Spinal cord (tissue), 10 donors: ENCODE results near the gene ERBB4. TPM values are rescaled to one million over a fixed set of nuclear protein-coding genes. Genes with fewer than 3 reads are reported as not detected.

Experiments
- DNase-seq, 6 donors: peaks; one replicate each; pipeline versions ENCODE4 v3.0.0 to v3.0.0-alpha.2; 2013 to 2015; ENCODE audit warnings: low spot score in 6 of 6, low read depth in 4 of 6
- H3K27ac ChIP-seq: one replicate; pipeline ENCODE4 v1.5.1; 2013; ENCODE audit warnings: low read depth, low read length, control low read depth
- H3K27me3 ChIP-seq: one replicate; pipeline ENCODE4 v1.6.1; 2013; ENCODE audit warnings: low read length; ENCODE audit not compliant: control insufficient read depth, insufficient read depth
- H3K36me3 ChIP-seq: one replicate; pipeline ENCODE4 v1.6.1; 2013; ENCODE audit warnings: low read length; ENCODE audit not compliant: control insufficient read depth, insufficient read depth
- H3K4me1 ChIP-seq: one replicate; pipeline ENCODE4 v1.6.1; 2013; ENCODE audit warnings: low read length; ENCODE audit not compliant: control insufficient read depth, insufficient read depth
- H3K4me3 ChIP-seq: one replicate; pipeline ENCODE4 v1.5.1; 2013; ENCODE audit warnings: low read depth, low read length, control low read depth
- H3K9me3 ChIP-seq: one replicate; pipeline ENCODE4 v1.6.1; 2013; ENCODE audit warnings: low read length; ENCODE audit not compliant: control insufficient read depth, insufficient read depth
- WGBS: methylation state at CpG from one replicate; pipeline ENCODE4 v1.1.5; 2013; ENCODE audit warnings: missing lambda C conversion rate; ENCODE audit not compliant: insufficient coverage; 5-methylcytosine and 5-hydroxymethylcytosine counted together
- polyA plus RNA-seq, 2 donors: library from polyadenylated mRNA; unstranded; fragments of 120-200 nt; gene quantifications; one replicate each; pipeline ENCODE4 v1.2.1, GENCODE V29; 2013; ENCODE audit not compliant: insufficient read length in 2 of 2
- total RNA-seq, 2 donors: library from RNA; depleted of rRNA in 1 of 2; stranded (reverse); fragments of 120-200 nt in 1 of 2; fragments of >200 nt in 1 of 2; gene quantifications; one replicate each; pipeline versions ENCODE4 v1.2.3 to v1.2.4, GENCODE V29; 2013 to 2014
- donor health status: healthy.

ERBB4 gene
- total and polyA plus RNA-seq, 4 donors: 14.4 to 41.7 (median 20.8) TPM

DNA sequence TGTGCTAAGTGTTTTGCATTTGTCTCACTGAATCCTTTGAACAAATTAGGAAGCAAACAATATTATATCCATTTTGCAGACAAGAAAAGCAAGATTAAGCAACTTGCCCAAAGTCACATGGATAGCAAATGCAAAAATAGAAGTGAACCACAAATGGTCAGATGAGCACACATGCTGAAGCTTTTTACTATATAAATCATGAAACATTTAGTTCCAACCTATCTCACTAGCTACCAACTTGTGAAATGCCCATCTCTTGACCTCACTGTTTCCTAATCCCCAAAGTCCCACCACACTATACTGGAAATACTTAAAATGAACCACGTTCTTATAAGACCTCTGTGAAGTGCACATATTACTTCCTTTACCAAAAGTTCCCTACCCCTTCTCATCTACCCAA, 380.5 kb downstream of the ERBB4 start:
- H3K27me3 ChIP-seq: no peaks in the 10 kb centered on the region
- 100% methylated on average over 1 of the region's 1 CpG for WGBS
- H3K36me3 ChIP-seq: no peaks in the 10 kb centered on the region
- H3K4me3 ChIP-seq: no peak overlapping the region
- no peak overlapping the region for H3K27ac ChIP-seq
- no peaks in the 10 kb centered on the region for H3K4me1 ChIP-seq
- no peak for DNase-seq
- no peaks in the 10 kb centered on the region for H3K9me3 ChIP-seq

DNA sequence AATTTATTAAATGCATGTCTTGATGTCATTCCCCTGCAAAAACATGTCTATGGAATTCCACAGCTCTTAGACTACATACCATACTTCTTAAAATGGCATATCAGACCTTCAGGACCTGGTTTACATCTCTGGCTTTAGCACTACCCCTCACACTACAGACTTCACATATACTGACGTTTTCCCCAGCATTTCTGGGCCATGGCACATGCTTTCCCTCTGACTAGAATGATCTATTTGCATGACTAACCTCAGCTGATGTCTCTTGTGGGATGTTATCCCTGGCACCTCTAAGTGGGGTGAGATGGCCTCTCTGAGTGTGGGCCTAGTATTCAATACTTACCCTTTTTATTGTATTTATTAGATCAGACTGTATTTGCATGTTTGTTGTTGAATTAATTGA, 381.6 kb downstream of the ERBB4 start:
- H3K27me3 ChIP-seq: no peaks in the 10 kb centered on the region
- H3K9me3 ChIP-seq: no peaks in the 10 kb centered on the region
- H3K4me3 ChIP-seq: no peak overlapping the region
- no peaks in the 10 kb centered on the region for H3K36me3 ChIP-seq
- no CpG with 5 or more reads among the region's 1 CpG for WGBS
- no peaks in the 10 kb centered on the region for H3K4me1 ChIP-seq
- H3K27ac ChIP-seq: no peak overlapping the region
- no peak for DNase-seq

DNA sequence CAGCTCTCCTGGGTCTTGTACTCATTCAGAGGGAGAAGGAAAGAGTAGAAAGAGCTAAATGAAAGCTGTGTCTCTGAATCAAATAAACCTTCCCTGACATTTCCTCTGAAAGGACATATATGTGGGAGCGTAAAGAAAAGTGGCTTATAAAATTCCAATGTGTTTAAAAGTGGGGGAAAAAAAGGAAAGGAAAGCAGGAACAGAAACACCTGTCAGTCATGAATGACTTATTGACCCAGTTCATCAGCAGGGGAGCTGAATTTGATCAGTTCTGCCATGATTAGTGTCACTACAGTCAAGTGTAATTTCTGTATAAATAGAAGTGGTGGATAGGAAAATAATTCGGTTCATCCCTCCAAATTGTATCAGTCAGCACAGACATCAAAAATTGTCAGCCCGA, 382.5 kb downstream of the ERBB4 start:
- 67% methylated on average over 1 of the region's 3 CpGs for WGBS

DNA sequence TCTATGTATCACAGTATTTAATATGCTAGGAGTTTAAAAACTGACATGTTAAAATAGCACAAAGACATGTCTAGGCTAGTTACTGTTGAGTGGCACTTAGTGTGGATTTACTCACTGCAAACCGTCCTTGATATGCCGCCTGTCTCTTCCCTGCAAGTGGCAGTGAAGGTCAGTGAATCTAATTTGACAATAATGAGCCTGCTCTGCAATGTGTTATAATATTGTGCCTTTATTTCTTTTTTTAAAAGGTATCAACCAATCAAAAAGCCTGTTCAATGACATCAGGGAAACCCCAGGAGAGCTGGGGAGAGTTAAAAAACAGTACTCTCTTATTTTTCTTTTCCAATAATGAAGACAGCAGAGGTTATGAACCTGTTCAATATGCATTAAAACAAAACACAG, 384.1 kb downstream of the ERBB4 start:
- WGBS: no CpG with 5 or more reads among the region's 2 CpGs
- Histone ChIP-seq H3K27ac (no peak overlapping the region), H3K9me3 (no peaks in the 10 kb centered on the region), H3K27me3 (no peaks in the 10 kb centered on the region), H3K36me3 (no peaks in the 10 kb centered on the region), H3K4me1 (no peaks in the 10 kb centered on the region), H3K4me3 (no peak overlapping the region)
- peak in 1 of 6 donors; percentile 56 for DNase-seq

More for the DNA sequence above, 382.5 kb downstream of the ERBB4 start:
- Histone ChIP-seq H3K27me3 (no peaks in the 10 kb centered on the region), H3K27ac (no peak overlapping the region), H3K36me3 (no peaks in the 10 kb centered on the region), H3K9me3 (no peaks in the 10 kb centered on the region), H3K4me3 (no peak overlapping the region), H3K4me1 (no peaks in the 10 kb centered on the region)
- no peak for DNase-seq

DNA sequence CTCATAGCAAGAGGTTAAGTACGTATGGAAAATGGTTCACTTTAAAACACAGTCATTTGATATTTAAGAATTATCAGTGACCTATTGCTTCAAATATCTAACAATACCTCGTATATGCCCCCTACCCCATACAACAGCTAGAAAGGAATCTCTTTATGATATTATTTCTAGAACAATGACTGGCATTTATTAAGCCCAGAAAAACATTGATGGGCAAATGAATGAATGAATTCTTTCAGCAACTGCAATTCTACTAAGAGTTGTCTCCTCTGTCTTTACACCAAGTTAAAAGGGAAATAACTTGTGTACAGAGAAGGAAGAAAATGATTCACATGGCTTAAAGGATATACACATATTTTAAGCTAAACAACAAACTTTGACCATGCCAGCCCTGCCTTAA, 384.7 kb downstream of the ERBB4 start:
- Histone ChIP-seq H3K27ac (no peak overlapping the region), H3K4me1 (no peaks in the 10 kb centered on the region), H3K9me3 (no peaks in the 10 kb centered on the region), H3K36me3 (no peaks in the 10 kb centered on the region), H3K4me3 (no peak overlapping the region), H3K27me3 (no peaks in the 10 kb centered on the region)
- WGBS: no CpG with 5 or more reads among the region's 2 CpGs
- no peak for DNase-seq

DNA sequence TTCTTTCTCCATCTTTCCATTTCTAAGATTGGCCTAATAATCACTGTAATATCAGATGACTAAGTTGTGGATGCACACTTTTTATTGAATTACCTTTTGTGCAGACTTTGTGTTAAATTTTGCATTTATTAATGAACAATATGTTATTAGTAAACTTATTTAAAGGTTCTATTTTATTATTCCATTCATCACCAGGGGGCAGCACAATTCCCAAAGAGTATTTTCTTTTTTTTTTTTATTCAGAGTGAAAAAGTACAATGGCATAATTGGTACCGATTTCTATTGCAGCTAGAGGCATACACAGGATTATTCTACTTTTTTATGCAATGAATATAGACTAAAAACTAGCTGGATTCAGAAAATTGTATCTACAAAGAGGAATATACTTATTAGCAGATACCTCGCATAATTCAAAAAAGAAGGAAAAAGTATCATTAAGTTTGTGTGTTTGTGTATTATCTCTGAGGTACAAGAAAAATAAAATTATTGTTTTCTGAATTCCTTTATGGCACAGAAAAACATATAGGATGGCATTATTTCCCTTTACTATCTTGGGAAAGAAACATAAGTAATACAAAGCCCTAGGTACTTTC, 390.6 kb downstream of the ERBB4 start:
- no peaks in the 10 kb centered on the region for H3K27me3 ChIP-seq
- no peaks in the 10 kb centered on the region for H3K36me3 ChIP-seq
- no peaks in the 10 kb centered on the region for H3K4me1 ChIP-seq
- no peak overlapping the region for H3K4me3 ChIP-seq
- H3K27ac ChIP-seq: no peak overlapping the region
- peak in 1 of 6 donors; percentile 24 for DNase-seq
- WGBS: no CpG with 5 or more reads among the region's 2 CpGs
- H3K9me3 ChIP-seq: no peaks in the 10 kb centered on the region

DNA sequence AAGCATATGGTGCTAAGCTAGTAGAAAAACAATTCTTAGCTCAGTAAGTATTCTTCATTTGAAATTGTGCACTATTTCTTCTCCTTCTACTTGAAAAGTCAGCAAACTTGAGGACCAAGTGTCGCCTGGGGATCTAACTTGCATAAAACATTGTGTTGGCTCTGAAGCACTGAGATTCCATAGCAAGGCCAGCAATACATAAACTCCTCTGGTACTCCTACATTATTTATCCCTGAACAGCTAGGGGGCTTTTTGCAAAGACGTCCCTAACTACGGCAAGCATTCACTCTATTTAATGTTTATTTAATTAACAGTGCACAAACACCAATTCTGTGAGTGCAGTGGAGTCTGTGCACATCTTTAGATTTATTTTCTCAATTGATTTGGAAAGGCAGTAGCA, 392.2 kb downstream of the ERBB4 start:
- peak in 3 of 6 donors; percentile 17 to 66 (median 32) for DNase-seq
- H3K36me3 ChIP-seq: no peaks in the 10 kb centered on the region
- no peaks in the 10 kb centered on the region for H3K27me3 ChIP-seq
- H3K4me1 ChIP-seq: no peaks in the 10 kb centered on the region
- no peaks in the 10 kb centered on the region for H3K9me3 ChIP-seq
- WGBS: 58% methylated on average over 1 of the region's 3 CpGs
- H3K4me3 ChIP-seq: no peak overlapping the region
- no peak overlapping the region for H3K27ac ChIP-seq

DNA sequence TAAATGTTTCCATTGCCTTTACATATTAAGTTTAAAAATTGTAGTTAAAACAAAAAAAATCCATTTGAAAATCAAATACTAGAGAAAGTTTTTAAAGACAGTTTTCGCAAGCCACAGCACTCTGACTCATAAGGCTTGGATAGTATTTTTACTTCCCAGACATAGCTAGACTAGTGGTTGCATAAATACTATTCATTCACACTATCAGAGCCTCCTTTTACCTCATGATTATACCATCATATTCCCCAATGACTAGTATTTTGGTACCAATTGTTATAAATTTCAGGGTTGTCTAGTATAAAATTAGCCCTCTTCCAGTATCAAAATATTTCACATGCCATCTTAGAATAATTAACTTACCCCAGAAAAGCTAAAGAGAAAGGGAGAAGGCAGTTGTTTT, 393.5 kb downstream of the ERBB4 start:
- DNase-seq: no peak
- Histone ChIP-seq H3K4me1 (no peaks in the 10 kb centered on the region), H3K36me3 (no peaks in the 10 kb centered on the region), H3K27ac (no peak overlapping the region), H3K27me3 (no peaks in the 10 kb centered on the region), H3K4me3 (no peak overlapping the region), H3K9me3 (no peaks in the 10 kb centered on the region)
- no CpG with 5 or more reads among the region's 1 CpG for WGBS

DNA sequence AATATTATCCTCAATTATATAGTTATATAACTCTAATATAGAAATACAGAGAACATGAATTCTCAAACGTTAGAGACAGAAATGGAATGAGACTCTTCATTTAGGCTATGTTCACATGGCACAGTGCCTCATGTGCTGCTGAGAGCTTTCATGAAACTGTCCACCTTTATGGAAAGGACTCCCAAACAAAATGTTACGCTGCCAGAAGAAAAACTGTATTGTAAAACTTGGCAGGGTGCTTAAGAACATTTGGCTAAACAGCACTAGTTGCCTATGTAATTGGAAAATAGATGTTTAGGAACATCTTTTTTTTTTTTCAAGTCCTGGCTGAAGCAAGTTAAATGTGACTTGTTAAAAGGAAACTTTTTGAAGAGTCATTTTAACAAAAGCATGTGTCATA, 396.0 kb downstream of the ERBB4 start:
- peak in 1 of 6 donors; percentile 37 for DNase-seq
- 22% methylated on average over 1 of the region's 2 CpGs for WGBS
- H3K4me3 ChIP-seq: no peak overlapping the region
- no peaks in the 10 kb centered on the region for H3K36me3 ChIP-seq
- H3K27me3 ChIP-seq: no peaks in the 10 kb centered on the region
- H3K27ac ChIP-seq: no peak overlapping the region
- no peaks in the 10 kb centered on the region for H3K4me1 ChIP-seq
- H3K9me3 ChIP-seq: no peaks in the 10 kb centered on the region

DNA sequence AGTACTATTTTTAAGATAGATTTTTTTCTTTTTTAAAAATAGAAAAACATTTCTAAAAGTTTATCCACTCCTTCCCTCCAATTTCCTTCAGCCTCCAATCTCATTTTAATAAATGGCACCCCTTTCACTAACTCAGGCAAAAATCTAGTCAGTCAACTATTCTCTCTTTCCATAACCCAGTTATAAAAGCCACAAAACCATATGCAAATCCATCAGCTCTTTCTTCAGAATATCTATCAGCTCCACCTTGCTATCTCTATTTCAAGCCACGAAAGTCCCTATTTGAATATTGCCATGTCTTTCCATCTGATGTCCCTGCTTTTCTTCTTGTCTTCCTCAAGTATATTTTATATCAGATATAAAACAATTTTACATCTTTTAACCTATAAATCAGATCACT, 397.1 kb downstream of the ERBB4 start:
- H3K4me1 ChIP-seq: no peaks in the 10 kb centered on the region
- no peak for DNase-seq
- no CpG with 5 or more reads among the region's 1 CpG for WGBS

More for the DNA sequence above, 397.1 kb downstream of the ERBB4 start:
- Histone ChIP-seq H3K27ac (no peak overlapping the region), H3K36me3 (no peaks in the 10 kb centered on the region), H3K27me3 (no peaks in the 10 kb centered on the region), H3K9me3 (no peaks in the 10 kb centered on the region), H3K4me3 (no peak overlapping the region)
